Tibial artery (tissue), 4 donors: ENCODE results near the gene IGF2BP2.

ENCODE experiments used
- DNase-seq, 2 donors: peaks; one replicate each; pipeline ENCODE4 v3.0.0-alpha.2; 2019
- H3K27ac ChIP-seq, 2 donors: fragments of 200-600 bp; sonication (generic) in 1 of 2; 1 replicate in 1 of 2; 2 replicates in 1 of 2; pipeline ENCODE4 v1.5.1; 2018 to 2019; ENCODE audit warnings: mild to moderate bottlenecking in 1 of 2
- H3K27me3 ChIP-seq, 2 donors: fragments of 200-600 bp; sonication (generic) in 1 of 2; one replicate each; pipeline versions ENCODE4 v1.5.1 to v1.6.0; 2016 to 2019
- H3K36me3 ChIP-seq, 3 donors: fragments of 200-600 bp; sonication (generic) in 2 of 3; one replicate each; pipeline ENCODE4 v1.5.1; 2016 to 2019; ENCODE audit warnings: mild to moderate bottlenecking in 2 of 3
- H3K4me1 ChIP-seq, 4 donors: fragments of 200-600 bp; sonication (generic) in 2 of 4; 1 replicate in 3 of 4; 2 replicates in 1 of 4; pipeline ENCODE4 v1.5.1; 2016 to 2019
- H3K4me3 ChIP-seq, 2 donors: fragments of 200-600 bp; sonication (generic) in 1 of 2; 1 replicate in 1 of 2; 2 replicates in 1 of 2; pipeline ENCODE4 v1.5.1; 2018 to 2019; ENCODE audit warnings: mild to moderate bottlenecking in 2 of 2
- H3K9me3 ChIP-seq, 3 donors: fragments of 200-600 bp; sonication (generic) in 1 of 3; one replicate each; pipeline ENCODE4 v1.5.1; 2016 to 2019
- intact Hi-C: fragments of 100-400 bp; cut with DNase I; formaldehyde crosslinking; loops from one replicate; pipeline ENCODE4 v1.15.0; 2023; ENCODE audit warnings: low total_unique reads
- TF ChIP-seq, protein P1 (sequence below), 2 experiments: fragments of 200-600 bp in 1 of 2; fragments of 450-650 bp in 1 of 2; IDR thresholded peaks; one replicate each; pipeline ENCODE4 v1.5.1; 2017 to 2019; ENCODE audit warnings: antibody characterized with exemption in 2 of 2, mild to moderate bottlenecking in 1 of 2, moderate library complexity in 1 of 2

Gene IGF2BP2

DNA sequence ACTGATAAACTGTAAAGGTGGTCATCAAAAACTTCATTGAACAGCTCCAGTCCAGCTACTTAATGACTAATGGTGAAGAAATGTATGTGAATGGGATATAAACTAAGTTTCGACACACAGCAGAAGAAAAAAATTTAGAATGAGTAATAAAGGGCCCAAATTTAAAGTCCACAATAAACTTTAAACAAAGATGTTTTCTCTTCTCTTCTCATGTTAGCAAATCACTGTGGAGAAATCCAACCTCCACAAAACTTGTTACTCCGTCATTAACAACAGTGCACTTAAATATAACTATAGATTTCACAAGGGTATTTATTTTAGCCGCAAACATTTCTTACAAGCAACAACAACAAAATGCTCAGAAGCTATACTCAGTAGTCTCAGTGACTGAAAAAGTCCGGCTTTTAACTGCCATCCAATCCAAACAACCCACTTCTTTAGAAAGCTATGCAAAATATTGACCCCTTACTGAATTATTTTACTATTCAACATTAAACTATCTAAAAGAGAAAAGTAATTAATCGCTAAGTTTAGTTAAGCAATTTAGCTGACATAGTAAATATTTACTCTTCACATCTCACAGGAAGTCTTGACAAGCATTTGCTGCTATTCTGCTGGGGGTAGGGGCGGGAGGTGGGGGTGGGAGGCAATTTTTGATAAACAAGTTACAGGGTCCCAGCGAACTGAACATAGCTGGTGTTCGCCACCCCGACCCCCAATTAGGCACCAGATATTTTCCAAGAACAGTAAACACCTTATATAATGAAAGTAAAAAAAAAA, 2.4 kb downstream of the IGF2BP2 start:
- peaks cover 0 to 85% of the 10 kb centered on the region in 2 donors for H3K27me3 ChIP-seq
- intact Hi-C loops, result no loop called here
- peaks cover 0 to 36% (median 32%) of the 10 kb centered on the region in 4 donors for H3K4me1 ChIP-seq
- H3K9me3 ChIP-seq, result no peaks in the 10 kb centered on the region
- H3K27ac ChIP-seq, result no peak overlapping the region
- TF ChIP-seq, protein P1, sequence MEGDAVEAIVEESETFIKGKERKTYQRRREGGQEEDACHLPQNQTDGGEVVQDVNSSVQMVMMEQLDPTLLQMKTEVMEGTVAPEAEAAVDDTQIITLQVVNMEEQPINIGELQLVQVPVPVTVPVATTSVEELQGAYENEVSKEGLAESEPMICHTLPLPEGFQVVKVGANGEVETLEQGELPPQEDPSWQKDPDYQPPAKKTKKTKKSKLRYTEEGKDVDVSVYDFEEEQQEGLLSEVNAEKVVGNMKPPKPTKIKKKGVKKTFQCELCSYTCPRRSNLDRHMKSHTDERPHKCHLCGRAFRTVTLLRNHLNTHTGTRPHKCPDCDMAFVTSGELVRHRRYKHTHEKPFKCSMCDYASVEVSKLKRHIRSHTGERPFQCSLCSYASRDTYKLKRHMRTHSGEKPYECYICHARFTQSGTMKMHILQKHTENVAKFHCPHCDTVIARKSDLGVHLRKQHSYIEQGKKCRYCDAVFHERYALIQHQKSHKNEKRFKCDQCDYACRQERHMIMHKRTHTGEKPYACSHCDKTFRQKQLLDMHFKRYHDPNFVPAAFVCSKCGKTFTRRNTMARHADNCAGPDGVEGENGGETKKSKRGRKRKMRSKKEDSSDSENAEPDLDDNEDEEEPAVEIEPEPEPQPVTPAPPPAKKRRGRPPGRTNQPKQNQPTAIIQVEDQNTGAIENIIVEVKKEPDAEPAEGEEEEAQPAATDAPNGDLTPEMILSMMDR (IDR thresholded peaks at IDR 0.05), result no peak
- no peak for DNase-seq
- H3K36me3 ChIP-seq, result no peaks in the 10 kb centered on the region
- peak overlapping the region in 1 of 2 donors; percentile 46 for H3K4me3 ChIP-seq

GRCh38 chr3:185820973-185821758, 3.7 kb downstream of the IGF2BP2 start:
- peaks cover 0 to 85% of the 10 kb centered on the region in 2 donors for H3K27me3 ChIP-seq
- TF ChIP-seq, protein P1 (IDR thresholded peaks at IDR 0.05), result no peak
- intact Hi-C loops, result no loop called here
- no peak overlapping the region for H3K4me3 ChIP-seq
- H3K36me3 ChIP-seq, result no peaks in the 10 kb centered on the region
- no peak for DNase-seq
- H3K4me1 ChIP-seq, result peaks cover 0 to 34% (median 30%) of the 10 kb centered on the region in 4 donors
- no peaks in the 10 kb centered on the region for H3K9me3 ChIP-seq
- H3K27ac ChIP-seq, result no peak overlapping the region

- no peaks in the 10 kb centered on the region for H3K36me3 ChIP-seq
- no peak for DNase-seq
- H3K27me3 ChIP-seq, result peaks cover 0 to 69% of the 10 kb centered on the region in 2 donors
- H3K4me3 ChIP-seq, result no peak overlapping the region
- intact Hi-C loops, result no loop called here
- H3K27ac ChIP-seq, result no peak overlapping the region
- TF ChIP-seq, protein P1 (IDR thresholded peaks at IDR 0.05), result no peak
- peaks cover 0 to 11% (median 7%) of the 10 kb centered on the region in 4 donors for H3K4me1 ChIP-seq
- H3K9me3 ChIP-seq, result no peaks in the 10 kb centered on the region
Observed at GRCh38 chr3:185818267-185818875, 6.5 kb downstream of the IGF2BP2 start.

- H3K36me3 ChIP-seq, result no peaks in the 10 kb centered on the region
- TF ChIP-seq, protein P1 (IDR thresholded peaks at IDR 0.05), result no peak
- no peak overlapping the region for H3K27ac ChIP-seq
- H3K9me3 ChIP-seq, result no peaks in the 10 kb centered on the region
- intact Hi-C loops, result no loop called here
- no peak overlapping the region for H3K4me3 ChIP-seq
- H3K4me1 ChIP-seq, result no peaks in the 10 kb centered on the region
- no peak for DNase-seq
- H3K27me3 ChIP-seq, result peaks cover 0 to 43% of the 10 kb centered on the region in 2 donors
Observed at GRCh38 chr3:185815391-185816282, 9.2 kb downstream of the IGF2BP2 start.

GRCh38 chr3:185813691-185814215, 11.1 kb downstream of the IGF2BP2 start:
- intact Hi-C loops, result no loop called here
- Histone ChIP-seq H3K9me3 (no peaks in the 10 kb centered on the region), H3K27ac (no peak overlapping the region), H3K4me1 (no peaks in the 10 kb centered on the region), H3K27me3 (peaks cover 0 to 25% of the 10 kb centered on the region in 2 donors), H3K4me3 (no peak overlapping the region), H3K36me3 (no peaks in the 10 kb centered on the region)
- TF ChIP-seq, protein P1 (IDR thresholded peaks at IDR 0.05), result no peak
- DNase-seq, result no peak
